Breast epithelium (tissue), 4 donors: ENCODE results near the gene THBS4. TPM values are rescaled to one million over a fixed set of nuclear protein-coding genes. Genes with fewer than 3 reads are reported as not detected.

Source experiments
- DNase-seq, 2 donors: peaks; one replicate each; pipeline ENCODE4 v3.0.0-alpha.2; 2019; ENCODE audit warnings: low spot score in 2 of 2
- H3K27ac ChIP-seq, 2 donors: fragments of 200-600 bp; sonication (generic) in 1 of 2; one replicate each; pipeline ENCODE4 v1.5.1; 2016 to 2019; ENCODE audit warnings: mild to moderate bottlenecking in 1 of 2
- H3K27me3 ChIP-seq, 2 donors: fragments of 200-600 bp; sonication (generic) in 1 of 2; one replicate each; pipeline versions ENCODE4 v1.5.1 to v1.6.0; 2017 to 2019; ENCODE audit warnings: control low read depth in 1 of 2, mild to moderate bottlenecking in 1 of 2
- H3K36me3 ChIP-seq: fragments of 200-600 bp; one replicate; pipeline ENCODE4 v1.5.1; 2019
- H3K4me1 ChIP-seq, 2 donors: fragments of 200-600 bp; sonication (generic); one replicate each; pipeline ENCODE4 v1.5.1; 2016 to 2019; ENCODE audit warnings: control low read depth in 1 of 2
- H3K4me3 ChIP-seq, 3 donors: fragments of 200-600 bp; sonication (generic); 1 replicate in 2 of 3; 2 replicates in 1 of 3; pipeline ENCODE4 v1.5.1; 2016 to 2019; ENCODE audit warnings: mild to moderate bottlenecking in 3 of 3, moderate library complexity in 2 of 3
- H3K9me3 ChIP-seq, 2 donors: fragments of 200-600 bp; sonication (generic) in 1 of 2; one replicate each; pipeline ENCODE4 v1.5.1; 2016 to 2019; ENCODE audit warnings: control low read depth in 1 of 2
- CTCF ChIP-seq, 3 donors: fragments of 450-650 bp; IDR thresholded peaks; one replicate each; pipeline ENCODE4 v1.5.1; 2016 to 2017; ENCODE audit warnings: antibody characterized with exemption in 3 of 3, mild to moderate bottlenecking in 3 of 3, moderate library complexity in 3 of 3
- POLR2A ChIP-seq: fragments of 450-650 bp; IDR thresholded peaks from one replicate; pipeline ENCODE4 v1.6.1; 2016; ENCODE audit warnings: antibody characterized with exemption, mild to moderate bottlenecking, moderate library complexity
- POLR2AphosphoS5 ChIP-seq, 3 donors: sonication (generic); formaldehyde crosslinking; IDR thresholded peaks; one replicate each; pipeline ENCODE4 v1.6.1; 2017; ENCODE audit warnings: antibody characterized with exemption in 3 of 3
- intact Hi-C: fragments of 100-400 bp; cut with DNase I; formaldehyde crosslinking; loops from one replicate; pipeline ENCODE4 v1.15.1; 2023; ENCODE audit warnings: low total_unique reads
- total RNA-seq, 3 donors: library from RNA; depleted of rRNA; stranded (reverse); fragments of >200 nt; gene quantifications; one replicate each; pipeline ENCODE4 v1.1.0, GENCODE V29; 2016

The THBS4 gene
- total RNA-seq, 3 donors from 2014 or later, result 2.0 to 6.0 (median 3.5) TPM

- intact Hi-C loops, result loop anchor here (10.0 kb wide), 1 partner anchor 212 kb away; no protein-coding TSS in a partner anchor
- TF ChIP-seq POLR2AphosphoS5 (IDR thresholded peaks at IDR 0.05), result no peak
- TF ChIP-seq CTCF (IDR thresholded peaks at IDR 0.05), result no peak
- TF ChIP-seq POLR2A, result no peak
These were observed 57.4 kb downstream of the THBS4 start for GRCh38 chr5:80092486-80093107.

GRCh38 chr5:80093796-80094195, 58.6 kb downstream of the THBS4 start:
- Histone ChIP-seq H3K4me3 (no peak overlapping the region), H3K27ac (no peak overlapping the region), H3K4me1 (no peaks in the 10 kb centered on the region), H3K36me3 (no peaks in the 10 kb centered on the region), H3K9me3 (no peaks in the 10 kb centered on the region), H3K27me3 (no peaks in the 10 kb centered on the region)
- TF ChIP-seq CTCF (IDR thresholded peaks at IDR 0.05), result no peak
- intact Hi-C loops, result loop anchor here (10.0 kb wide), 1 partner anchor 211 kb away; no protein-coding TSS in a partner anchor
- DNase-seq, result no peak

More at GRCh38 chr5:80092486-80093107, 57.4 kb downstream of the THBS4 start:
- Histone ChIP-seq H3K27ac (no peak overlapping the region), H3K4me1 (no peaks in the 10 kb centered on the region), H3K4me3 (no peak overlapping the region), H3K36me3 (no peaks in the 10 kb centered on the region), H3K27me3 (no peaks in the 10 kb centered on the region), H3K9me3 (no peaks in the 10 kb centered on the region)
- DNase-seq, result no peak

DNA sequence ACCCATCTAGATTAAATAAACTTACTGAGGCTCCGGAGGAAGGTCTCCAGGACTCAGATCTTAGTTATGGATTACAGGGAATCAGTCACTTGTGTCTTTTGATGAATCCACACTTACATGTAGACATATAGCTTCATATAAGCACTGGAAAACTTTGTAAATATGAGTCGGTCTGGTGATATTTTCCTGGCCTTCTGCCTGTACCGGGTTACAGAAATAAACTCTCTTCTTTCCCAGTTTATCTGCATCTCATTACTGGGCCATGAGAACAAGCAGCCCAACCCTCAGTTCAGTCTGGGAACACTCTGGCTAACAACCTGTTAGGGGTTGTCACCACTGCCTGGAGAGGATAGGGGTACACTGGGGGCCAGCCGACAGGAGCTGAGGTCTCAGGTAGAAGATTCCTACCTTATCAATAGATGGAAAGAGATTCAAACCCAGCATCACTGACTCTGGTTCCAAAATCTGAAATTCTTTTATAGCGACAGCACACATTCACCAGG, 59.1 kb downstream of the THBS4 start:
- DNase-seq, result no peak
- Histone ChIP-seq H3K36me3 (no peaks in the 10 kb centered on the region), H3K4me1 (no peaks in the 10 kb centered on the region), H3K9me3 (no peaks in the 10 kb centered on the region), H3K27ac (no peak overlapping the region), H3K4me3 (no peak overlapping the region), H3K27me3 (no peaks in the 10 kb centered on the region)
- TF ChIP-seq POLR2A (no peak), POLR2AphosphoS5 (IDR thresholded peaks at IDR 0.05) (no peak), CTCF (IDR thresholded peaks at IDR 0.05) (no peak)
- intact Hi-C loops, result loop anchor here (10.0 kb wide), 1 partner anchor 211 kb away; no protein-coding TSS in a partner anchor

DNA sequence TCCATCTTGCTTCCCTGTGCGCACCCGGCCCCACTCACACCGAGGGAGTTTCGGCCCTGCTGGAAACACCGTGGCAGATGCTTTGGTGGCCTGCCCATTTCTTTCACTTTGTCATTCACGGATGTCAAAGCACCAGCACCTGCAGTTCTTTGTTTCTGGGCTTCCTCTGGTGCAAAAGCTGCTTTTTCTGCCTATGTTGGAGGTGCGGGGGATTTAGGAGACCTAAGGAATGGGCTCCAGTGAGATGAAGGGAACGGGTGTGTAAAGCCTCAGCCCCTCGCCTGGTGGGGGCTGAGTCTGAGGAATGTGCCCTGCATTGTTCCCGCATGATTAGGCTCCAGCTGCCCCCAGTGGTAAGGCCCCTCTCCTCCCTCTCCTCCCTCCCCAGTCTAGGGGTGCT, 62.3 kb downstream of the THBS4 start:
- DNase-seq, result no peak
- H3K27me3 ChIP-seq, result no peaks in the 10 kb centered on the region
- intact Hi-C loops, result loop anchor here (10.0 kb wide), 1 partner anchor 207 kb away; no protein-coding TSS in a partner anchor
- no peaks in the 10 kb centered on the region for H3K4me1 ChIP-seq
- H3K4me3 ChIP-seq, result no peak overlapping the region
- no peak overlapping the region for H3K27ac ChIP-seq
- H3K36me3 ChIP-seq, result no peaks in the 10 kb centered on the region
- TF ChIP-seq POLR2AphosphoS5 (IDR thresholded peaks at IDR 0.05) (no peak), POLR2A (no peak), CTCF (IDR thresholded peaks at IDR 0.05) (no peak)
- no peaks in the 10 kb centered on the region for H3K9me3 ChIP-seq

DNA sequence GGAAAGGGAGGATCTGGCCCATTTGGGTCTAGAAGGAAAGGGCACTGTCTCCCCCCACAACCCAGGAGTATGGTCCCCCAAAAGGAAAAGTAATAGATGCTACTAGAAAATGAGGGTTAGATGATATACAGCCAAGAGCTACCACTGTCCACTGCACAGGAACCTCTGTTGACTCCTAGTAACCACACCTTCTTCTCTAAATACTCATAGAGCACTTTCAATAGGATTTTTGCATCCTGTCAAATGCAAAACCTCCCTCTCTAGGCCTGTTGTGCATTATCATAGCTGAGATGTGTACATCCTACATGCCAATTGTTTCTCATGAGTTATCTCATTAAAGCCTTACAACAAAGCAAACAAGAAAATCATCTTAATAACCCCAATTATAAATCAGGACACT, 66.8 kb downstream of the THBS4 start:
- no peaks in the 10 kb centered on the region for H3K4me1 ChIP-seq
- H3K4me3 ChIP-seq, result no peak overlapping the region
- H3K27ac ChIP-seq, result no peak overlapping the region
- no peaks in the 10 kb centered on the region for H3K27me3 ChIP-seq
- intact Hi-C loops, result no loop called here
- no peaks in the 10 kb centered on the region for H3K36me3 ChIP-seq
- H3K9me3 ChIP-seq, result no peaks in the 10 kb centered on the region
- TF ChIP-seq POLR2A, result no peak
- TF ChIP-seq CTCF (IDR thresholded peaks at IDR 0.05), result no peak
- TF ChIP-seq POLR2AphosphoS5 (IDR thresholded peaks at IDR 0.05), result no peak
- no peak for DNase-seq
